AG04450 (cell line): ENCODE data around the gene TMEM196. TPM values are rescaled to one million over a fixed set of nuclear protein-coding genes. Genes with fewer than 3 reads are reported as not detected.

Source experiments
- CTCF ChIA-PET: fragments of 300-600, 350-600 bp; formaldehyde crosslinking; extraction: SDS; loops from one replicate; lab custom pipeline; 2022; ENCODE audit warnings: antibody characterized with exemption, inconsistent platforms; lab: Charles Lee
- POLR2A ChIA-PET: fragments of 350-600 bp; formaldehyde crosslinking; extraction: SDS; loops from one replicate; lab custom pipeline; 2021; ENCODE audit warnings: antibody characterized with exemption, inconsistent platforms; lab: Yijun Ruan, JAX
- DNase-seq: peaks from one replicate; pipeline ENCODE4 v3.0.0-alpha.2; 2011; ENCODE audit warnings: low read depth, low spot score
- H3K27ac ChIP-seq: one replicate; pipeline ENCODE4 v1.5.1; 2012; ENCODE audit warnings: low read depth, low read length, control low read depth
- H3K27me3 ChIP-seq: one replicate; pipeline ENCODE4 v1.6.0; 2012; ENCODE audit warnings: low read length; ENCODE audit not compliant: control insufficient read depth, insufficient read depth
- H3K4me3 ChIP-seq: 2 replicates; pipeline ENCODE4 v1.5.1; 2011; ENCODE audit warnings: mild to moderate bottlenecking, low read depth, low read length, control low read depth
- H3K9me3 ChIP-seq: 2 replicates; pipeline ENCODE4 v1.5.1; 2012; ENCODE audit warnings: low read length; ENCODE audit not compliant: control insufficient read depth, insufficient read depth
- CTCF ChIP-seq: IDR thresholded peaks from 2 replicates; pipeline ENCODE4 v1.5.1; 2011; ENCODE audit warnings: low read depth, low read length, control low read depth, inconsistent platforms
- polyA plus RNA-seq: library from polyadenylated mRNA; depleted of rRNA; stranded (reverse); fragments of >200 nt; gene quantifications from 2 replicates; pipeline ENCODE4 v1.2.3, GENCODE V29; 2011

TMEM196 gene
- polyA plus RNA-seq, 1 experiment: not detected

- no peaks in the 10 kb centered on the region for H3K27me3 ChIP-seq
- no peak for TF ChIP-seq CTCF
- ChIA-PET POLR2A (no interaction called here), CTCF (interaction anchor here (0.8 to 4.1 kb wide), 4 partner anchors 10 to 855 kb away, joined by 4 to 32 read pairs (median 6); partner anchors contain the start of gene POLR1F)
- H3K4me3 ChIP-seq: no peak overlapping the region
- DNase-seq: no peak
- H3K9me3 ChIP-seq: no peaks in the 10 kb centered on the region
- no peak overlapping the region for H3K27ac ChIP-seq
Measured at GRCh38 chr7:19744075-19744474, 29.3 kb downstream of the TMEM196 start.

- ChIA-PET POLR2A (no interaction called here), CTCF (interaction anchor here (0.7 to 0.8 kb wide), 3 partner anchors 15 to 870 kb away, joined by 3 to 4 read pairs (median 3); no protein-coding TSS in a partner anchor)
- Histone ChIP-seq H3K4me3 (no peak overlapping the region), H3K27ac (no peak overlapping the region), H3K27me3 (no peaks in the 10 kb centered on the region), H3K9me3 (no peaks in the 10 kb centered on the region)
- DNase-seq: no peak
- no peak for TF ChIP-seq CTCF
Measured at GRCh38 chr7:19728716-19729115, 44.7 kb downstream of the TMEM196 start.

GRCh38 chr7:19725770-19726169, 47.6 kb downstream of the TMEM196 start:
- no peaks in the 10 kb centered on the region for H3K9me3 ChIP-seq
- no peak for TF ChIP-seq CTCF
- H3K27ac ChIP-seq: no peak overlapping the region
- ChIA-PET POLR2A (no interaction called here), CTCF (interaction anchor here (0.6 to 4.1 kb wide), 2 partner anchors 12 to 703 kb away, joined by 3 to 26 read pairs; no protein-coding TSS in a partner anchor)
- H3K27me3 ChIP-seq: no peaks in the 10 kb centered on the region
- no peak for DNase-seq
- no peak overlapping the region for H3K4me3 ChIP-seq

- no peaks in the 10 kb centered on the region for H3K27me3 ChIP-seq
- no peaks in the 10 kb centered on the region for H3K9me3 ChIP-seq
- no peak for TF ChIP-seq CTCF
- no peak overlapping the region for H3K27ac ChIP-seq
- CTCF ChIA-PET: interaction anchor here (0.7 to 9.5 kb wide), 7 partner anchors 10 to 1106 kb away, joined by 5 to 399 read pairs (median 26); no protein-coding TSS in a partner anchor
- DNase-seq: no peak
- H3K4me3 ChIP-seq: no peak overlapping the region
- POLR2A ChIA-PET: no interaction called here
Measured at GRCh38 chr7:19715499-19715898, 57.9 kb downstream of the TMEM196 start.

GRCh38 chr7:19713676-19714075, 59.7 kb downstream of the TMEM196 start:
- Histone ChIP-seq H3K4me3 (no peak overlapping the region), H3K27ac (no peak overlapping the region), H3K9me3 (no peaks in the 10 kb centered on the region; the same call in 1 of the 2 replicates), H3K27me3 (no peaks in the 10 kb centered on the region)
- POLR2A ChIA-PET: interaction anchor here (1.5 kb wide), 1 partner anchor 884 kb away, joined by 3 read pairs; no protein-coding TSS in a partner anchor
- DNase-seq: peak; percentile 6
- TF ChIP-seq CTCF: peak; percentile 66
- CTCF ChIA-PET: interaction anchor here (0.6 to 9.5 kb wide), 34 partner anchors 10 to 1549 kb away, joined by 3 to 399 read pairs (median 5); partner anchors contain the start of gene ITGB8
